Left hindlimb (tissue), 1 donor: Measurements from ENCODE around the gene GJB4.

Source experiments
- DNase-seq: peaks from one replicate; pipeline ENCODE4 v3.0.0-alpha.2; 2018

GJB4 gene

GRCh38 chr1:34779526-34779925, 20.0 kb downstream of the GJB4 start:
- no peak for DNase-seq

- DNase-seq = no peak
Observed at GRCh38 chr1:34779962-34780361, 20.4 kb downstream of the GJB4 start.

- no peak for DNase-seq
Observed at GRCh38 chr1:34780528-34780927, 21.0 kb downstream of the GJB4 start.

- DNase-seq = no peak
Observed at GRCh38 chr1:34781071-34781843, 21.7 kb downstream of the GJB4 start, which contains the start of gene GJB3. GJB3 (plus strand) TSS chr1:34781214; CDS start chr1:34784763, 3,549 bp downstream.

- no peak for DNase-seq
Observed at GRCh38 chr1:34781844-34782391, 22.4 kb downstream of the GJB4 start.

- no peak for DNase-seq
Observed at GRCh38 chr1:34784751-34785221, 25.2 kb downstream of the GJB4 start.

GRCh38 chr1:34785231-34785874, 25.8 kb downstream of the GJB4 start:
- no peak for DNase-seq

- DNase-seq = no peak
Observed at GRCh38 chr1:34785875-34786470, 26.4 kb downstream of the GJB4 start.

GRCh38 chr1:34786521-34787325, 27.2 kb downstream of the GJB4 start:
- DNase-seq = peak; percentile 60

- no peak for DNase-seq
Observed at GRCh38 chr1:34787461-34788420, 28.2 kb downstream of the GJB4 start.

GRCh38 chr1:34790985-34791384, 31.4 kb downstream of the GJB4 start:
- no peak for DNase-seq

- DNase-seq = no peak
Observed at GRCh38 chr1:34792424-34792823, 32.9 kb downstream of the GJB4 start.

- no peak for DNase-seq
Observed at GRCh38 chr1:34792868-34793727, 33.6 kb downstream of the GJB4 start, which contains the start of gene GJA4. GJA4 (plus strand) TSS chr1:34792999; CDS start chr1:34794214, 1,215 bp downstream.

GRCh38 chr1:34794001-34794789, 34.7 kb downstream of the GJB4 start:
- no peak for DNase-seq

GRCh38 chr1:34794790-34795180, 35.2 kb downstream of the GJB4 start:
- no peak for DNase-seq

- no peak for DNase-seq
Observed at GRCh38 chr1:34795916-34796315, 36.4 kb downstream of the GJB4 start.

GRCh38 chr1:34796990-34797389, 37.5 kb downstream of the GJB4 start:
- no peak for DNase-seq

GRCh38 chr1:34800214-34800613, 40.7 kb downstream of the GJB4 start:
- DNase-seq = no peak

GRCh38 chr1:34803770-34804169, 44.2 kb downstream of the GJB4 start:
- DNase-seq = no peak
